Measurements from ENCODE around the gene RFPL3. TPM values are rescaled to one million over a fixed set of nuclear protein-coding genes. Genes with fewer than 3 reads are reported as not detected.

The RFPL3 gene
- polyA plus RNA-seq, 3 donors, result not detected

- 81% methylated on average over 5 of the region's 8 CpGs for WGBS (ENCODE audit: insufficient coverage)
- Mint-ChIP-seq H3K36me3 (no peaks in the 10 kb centered on the region), H3K27ac (no peak overlapping the region), H3K4me1 (no peaks in the 10 kb centered on the region), H3K27me3 (ENCODE audit: low read depth in 3 of 3) (peaks cover 12 to 22% (median 16%) of the 10 kb centered on the region in 3 donors), H3K9me3 (peaks cover 0 to 4% (median 1%) of the 10 kb centered on the region in 7 donors), H3K4me3 (no peak overlapping the region)
- no peaks in the 10 kb centered on the region for H3K79me2 ChIP-seq (ENCODE audit: insufficient read depth, low read length)
- H4K20me1 ChIP-seq (ENCODE audit: insufficient read depth, low read length), result no peaks in the 10 kb centered on the region
- no peak overlapping the region for H3K9ac ChIP-seq (ENCODE audit: insufficient read depth, low read length, poor library complexity, severe bottlenecking)
- DNase-seq, result no peak
- no peak overlapping the region for H3K4me2 ChIP-seq (replicated peaks; ENCODE audit: extremely low read depth, low read length, poor library complexity, severe bottlenecking)
- intact Hi-C loops (cut with micrococcal nuclease), result no loop called here
- H3K36me3 ChIP-seq (replicated peaks in 1 of 2; ENCODE audit: control insufficient read depth in 1 of 2, insufficient read depth in 2 of 2, low read length in 2 of 2), result no peaks in the 10 kb centered on the region
- H3K27ac ChIP-seq (ENCODE audit: low read depth in 1 of 2, low read length in 2 of 2), result no peak overlapping the region
- no peak overlapping the region for H2AFZ ChIP-seq (ENCODE audit: insufficient read depth, low read depth, low read length, poor library complexity, severe bottlenecking)
- H3K27me3 ChIP-seq (ENCODE audit: control insufficient read depth in 2 of 2, insufficient read depth in 2 of 2, low read length in 2 of 2), result no peaks in the 10 kb centered on the region
- TF ChIP-seq CTCF (IDR thresholded peaks at IDR 0.05), result no peak
- no peaks in the 10 kb centered on the region for H3K4me1 ChIP-seq (ENCODE audit: control insufficient read depth in 1 of 2, insufficient read depth in 2 of 2, low read length in 2 of 2)
- no peak overlapping the region for H3K4me3 ChIP-seq (replicated peaks in 1 of 3; ENCODE audit: low read depth in 2 of 3, low read length in 3 of 3)
- H3K9me3 ChIP-seq (replicated peaks in 1 of 2; ENCODE audit: control insufficient read depth in 1 of 2, insufficient read depth in 1 of 2, low read length in 2 of 2), result no peaks in the 10 kb centered on the region
Observed at GRCh38 chr22:32319861-32320406, 37.7 kb upstream of the RFPL3 start.

GRCh38 chr22:32322986-32323385 lies 34.7 kb upstream of the RFPL3 start:
- Histone ChIP-seq H3K9ac (ENCODE audit: insufficient read depth, low read length, poor library complexity, severe bottlenecking) (no peak overlapping the region), H3K4me2 (replicated peaks; ENCODE audit: extremely low read depth, low read length, poor library complexity, severe bottlenecking) (no peak overlapping the region), H3K4me3 (replicated peaks in 1 of 3; ENCODE audit: low read depth in 2 of 3, low read length in 3 of 3) (no peak overlapping the region), H3K79me2 (ENCODE audit: insufficient read depth, low read length) (no peaks in the 10 kb centered on the region), H3K27ac (ENCODE audit: low read depth in 1 of 2, low read length in 2 of 2) (no peak overlapping the region), H4K20me1 (ENCODE audit: insufficient read depth, low read length) (no peaks in the 10 kb centered on the region), H2AFZ (ENCODE audit: insufficient read depth, low read depth, low read length, poor library complexity, severe bottlenecking) (no peak overlapping the region), H3K4me1 (ENCODE audit: control insufficient read depth in 1 of 2, insufficient read depth in 2 of 2, low read length in 2 of 2) (no peaks in the 10 kb centered on the region), H3K36me3 (replicated peaks in 1 of 2; ENCODE audit: control insufficient read depth in 1 of 2, insufficient read depth in 2 of 2, low read length in 2 of 2) (no peaks in the 10 kb centered on the region), H3K27me3 (ENCODE audit: control insufficient read depth in 2 of 2, insufficient read depth in 2 of 2, low read length in 2 of 2) (no peaks in the 10 kb centered on the region), H3K9me3 (replicated peaks in 1 of 2; ENCODE audit: control insufficient read depth in 1 of 2, insufficient read depth in 1 of 2, low read length in 2 of 2) (no peaks in the 10 kb centered on the region)
- Mint-ChIP-seq H3K9me3 (peaks cover 0 to 5% (median 2%) of the 10 kb centered on the region in 7 donors), H3K4me1 (no peaks in the 10 kb centered on the region), H3K4me3 (no peak overlapping the region), H3K27ac (no peak overlapping the region), H3K27me3 (ENCODE audit: low read depth in 3 of 3) (peaks cover 5 to 12% (median 5%) of the 10 kb centered on the region in 3 donors), H3K36me3 (no peaks in the 10 kb centered on the region)
- no peak for TF ChIP-seq CTCF (IDR thresholded peaks at IDR 0.05)
- intact Hi-C loops (cut with micrococcal nuclease), result no loop called here
- DNase-seq, result no peak
- WGBS (ENCODE audit: insufficient coverage), result 88% methylated on average over 6 of the region's 6 CpGs
